GM23338 (cell line): Measurements from ENCODE around the gene DCP1B. TPM values are rescaled to one million over a fixed set of nuclear protein-coding genes. Genes with fewer than 3 reads are reported as not detected.

Experiments used
- ATAC-seq: fragments of 200-7000 bp; cut with Tn5 transposase; 3 replicates; pipeline ENCODE4 v1.9.1; 2020
- DNase-seq: peaks from one replicate; pipeline ENCODE4 v3.0.0-alpha.2; 2015; ENCODE audit warnings: low spot score
- H2AFZ ChIP-seq: fragments of 200-600 bp; sonication (generic); 2 replicates; pipeline ENCODE4 v1.8.0; 2016; ENCODE audit warnings: antibody characterized with exemption, mild to moderate bottlenecking, moderate library complexity
- H3F3A ChIP-seq: fragments of 200-600 bp; sonication (generic); replicated peaks from 2 replicates; pipeline ENCODE4 v1.8.0; 2017; ENCODE audit warnings: antibody characterized with exemption, mixed run types, low read depth
- H3K27ac ChIP-seq: fragments of 200-600 bp; sonication (generic); 2 replicates; pipeline ENCODE4 v1.6.1; 2016; ENCODE audit warnings: low read depth
- H3K27me3 ChIP-seq: fragments of 200-600 bp; sonication (generic); 2 replicates; pipeline ENCODE4 v1.8.0; 2016; ENCODE audit warnings: mild to moderate bottlenecking, mixed run types, moderate library complexity; ENCODE audit not compliant: insufficient read depth
- H3K36me3 ChIP-seq: fragments of 200-600 bp; sonication (generic); 2 replicates; pipeline ENCODE4 v1.8.0; 2016; ENCODE audit warnings: mild to moderate bottlenecking; ENCODE audit not compliant: insufficient read depth
- H3K4me1 ChIP-seq: fragments of 200-600 bp; sonication (generic); 2 replicates; pipeline ENCODE4 v1.8.0; 2016; ENCODE audit warnings: mild to moderate bottlenecking, moderate library complexity; ENCODE audit not compliant: insufficient read depth
- H3K4me2 ChIP-seq: fragments of 200-600 bp; sonication (generic); 2 replicates; pipeline ENCODE4 v1.7.1; 2017; ENCODE audit warnings: mixed run types
- H3K4me3 ChIP-seq: fragments of 200-600 bp; sonication (generic); 2 replicates; pipeline ENCODE4 v1.6.1; 2016; ENCODE audit warnings: mixed run types
- H3K79me2 ChIP-seq: fragments of 200-600 bp; sonication (generic); replicated peaks from 2 replicates; pipeline ENCODE4 v1.8.0; 2017; ENCODE audit warnings: mild to moderate bottlenecking; ENCODE audit not compliant: insufficient read depth
- H3K9me2 ChIP-seq: fragments of 200-600 bp; sonication (generic); 2 replicates; pipeline ENCODE4 v1.8.0; 2017; ENCODE audit not compliant: insufficient read depth
- H4K20me1 ChIP-seq: fragments of 200-600 bp; sonication (generic); replicated peaks from 2 replicates; pipeline ENCODE4 v1.8.0; 2017; ENCODE audit warnings: mild to moderate bottlenecking; ENCODE audit not compliant: insufficient read depth
- H3K27ac Mint-ChIP-seq: 2 replicates; pipeline ENCODE4 v1.8.0; 2020; ENCODE audit warnings: inconsistent platforms, mild to moderate bottlenecking, moderate library complexity, mixed read lengths
- H3K27me3 Mint-ChIP-seq: 3 replicates; pipeline ENCODE4 v1.8.0; 2022; ENCODE audit warnings: low read depth, mild to moderate bottlenecking, moderate library complexity, mixed read lengths, inconsistent platforms; ENCODE audit not compliant: insufficient read depth, poor library complexity
- H3K36me3 Mint-ChIP-seq: 3 replicates; pipeline ENCODE4 v1.8.0; 2021; ENCODE audit warnings: low read depth, mild to moderate bottlenecking, inconsistent platforms, moderate library complexity, mixed read lengths
- H3K4me1 Mint-ChIP-seq: 3 replicates; pipeline ENCODE4 v1.8.0; 2020; ENCODE audit warnings: mild to moderate bottlenecking, inconsistent platforms, mixed read lengths
- H3K4me3 Mint-ChIP-seq: 3 replicates; pipeline ENCODE4 v1.8.0; 2021; ENCODE audit warnings: moderate library complexity, mild to moderate bottlenecking, inconsistent platforms, mixed read lengths
- H3K9me3 Mint-ChIP-seq: 3 replicates; pipeline ENCODE4 v1.8.0; 2020; ENCODE audit warnings: moderate library complexity, mild to moderate bottlenecking, inconsistent platforms, mixed read lengths
- CREB1 ChIP-seq: fragments of 250-450 bp; sonication (Bioruptor Pico); IDR thresholded peaks from 2 replicates; pipeline ENCODE4 v1.5.0; 2020; ENCODE audit warnings: low read depth, mild to moderate bottlenecking, moderate library complexity
- CTCF ChIP-seq, 2 experiments: fragments of 200-600 bp in 1 of 2; sonication (generic) in 1 of 2; conservative IDR thresholded peaks; 2 replicates each; pipeline versions ENCODE4 v1.5.1 to v1.6.1; 2016 to 2017; ENCODE audit warnings: antibody characterized with exemption in 2 of 2, low read depth in 2 of 2, mild to moderate bottlenecking in 2 of 2, moderate library complexity in 1 of 2
- ETS1 ChIP-seq: IDR thresholded peaks from 2 replicates; pipeline ENCODE4 v1.6.1; 2016; ENCODE audit warnings: antibody characterized with exemption
- EZH2 ChIP-seq: fragments of 200-600 bp; sonication (generic); IDR thresholded peaks from one replicate; pipeline ENCODE4 v1.8.0; 2017; ENCODE audit warnings: antibody characterized with exemption, mild to moderate bottlenecking, low read depth; ENCODE audit not compliant: unreplicated experiment
- EZH2phosphoT487 ChIP-seq: fragments of 200-600 bp; sonication (generic); IDR thresholded peaks from one replicate; pipeline ENCODE4 v1.8.1; 2018; ENCODE audit warnings: antibody characterized with exemption; ENCODE audit not compliant: unreplicated experiment
- JUNB ChIP-seq: IDR thresholded peaks from one replicate; pipeline ENCODE4 v1.6.1; 2016; ENCODE audit warnings: antibody characterized with exemption; ENCODE audit not compliant: unreplicated experiment
- NANOG ChIP-seq: IDR thresholded peaks from 2 replicates; pipeline ENCODE4 v1.6.1; 2016; ENCODE audit warnings: antibody characterized with exemption, borderline replicate concordance
- POLR2AphosphoS5 ChIP-seq: IDR thresholded peaks from 2 replicates; pipeline ENCODE4 v1.6.1; 2016; ENCODE audit warnings: antibody characterized with exemption, low read depth
- REST ChIP-seq: IDR thresholded peaks from one replicate; pipeline ENCODE4 v1.6.1; 2018; ENCODE audit warnings: antibody characterized with exemption; ENCODE audit not compliant: unreplicated experiment
- STAT1 ChIP-seq: IDR thresholded peaks from one replicate; pipeline ENCODE4 v1.6.1; 2016; ENCODE audit warnings: antibody characterized with exemption; ENCODE audit not compliant: unreplicated experiment
- ZNF114 ChIP-seq: fragments of 250-450 bp; sonication (Bioruptor Pico); IDR thresholded peaks from 2 replicates; pipeline ENCODE4 v1.5.0; 2020; ENCODE audit warnings: mild to moderate bottlenecking, moderate library complexity
- ZNF331 ChIP-seq: fragments of 250-450 bp; sonication (Bioruptor Pico); IDR thresholded peaks from 2 replicates; pipeline ENCODE4 v1.5.0; 2020; ENCODE audit warnings: low read depth, mild to moderate bottlenecking, moderate library complexity
- ZNF462 ChIP-seq: fragments of 250-450 bp; sonication (Bioruptor Pico); IDR thresholded peaks from 2 replicates; pipeline ENCODE4 v1.5.0; 2020; ENCODE audit warnings: mild to moderate bottlenecking, moderate library complexity
- polyA plus RNA-seq: library from polyadenylated mRNA; unstranded; fragments of >200 nt; fragmentation: Nextera tagmentation; extraction: Ambion mirVana; gene quantifications from 2 replicates; pipeline ENCODE4 v1.2.1, GENCODE V29; 2016
- total RNA-seq: library from RNA; depleted of rRNA; stranded (reverse); fragments of >200 nt; shearing (Covaris generic); gene quantifications from 2 replicates; pipeline ENCODE4 v1.2.3, GENCODE V29; 2014

The DCP1B gene
- total and polyA plus RNA-seq, 2 experiments from 2014 or later, result 24.4 to 29.8 TPM

- ATAC-seq, result no peak
- peaks cover 37% of the 10 kb centered on the region for H3K36me3 Mint-ChIP-seq
These were observed 10.3 kb downstream of the DCP1B start for GRCh38 chr12:1993871-1994371.

More at GRCh38 chr12:1993871-1994371, 10.3 kb downstream of the DCP1B start:
- TF ChIP-seq JUNB (no peak), ETS1 (no peak), EZH2phosphoT487 (no peak), ZNF331 (no peak), ZNF114 (CRISPR knock-in tag) (no peak), EZH2 (no peak), CREB1 (no peak), REST (no peak), NANOG (no peak), CTCF (conservative IDR thresholded peaks at IDR 0.05; ENCODE audit: low read depth in 2 of 2) (no peak), STAT1 (no peak), POLR2AphosphoS5 (no peak), ZNF462 (CRISPR knock-in tag) (no peak)
- Mint-ChIP-seq H3K9me3 (no peaks in the 10 kb centered on the region), H3K4me1 (peaks cover 43% of the 10 kb centered on the region), H3K27me3 (no peaks in the 10 kb centered on the region), H3K4me3 (no peak overlapping the region), H3K27ac (no peak overlapping the region)
- Histone ChIP-seq H4K20me1 (no peaks in the 10 kb centered on the region), H3K27ac (no peak overlapping the region), H3K9me2 (no peaks in the 10 kb centered on the region), H3K36me3 (no peaks in the 10 kb centered on the region), H3K4me1 (peaks cover 35% of the 10 kb centered on the region), H3K27me3 (no peaks in the 10 kb centered on the region), H2AFZ (no peak overlapping the region), H3K4me2 (no peak overlapping the region), H3K79me2 (peaks cover 6% of the 10 kb centered on the region; the same call in 1 of the 2 replicates), H3F3A (no peaks in the 10 kb centered on the region), H3K4me3 (no peak overlapping the region)
- no peak for DNase-seq
